ENCODE results near the gene CENPQ. TPM values are rescaled to one million over a fixed set of nuclear protein-coding genes. Genes with fewer than 3 reads are reported as not detected.

CENPQ gene
- total and polyA plus RNA-seq, 12 donors: 3.3 to 6.9 (median 4.8) TPM

- no peaks in the 10 kb centered on the region for H3K36me3 ChIP-seq
- no peak overlapping the region for H3K4me3 ChIP-seq
- 73 to 76% methylated on average over 8 of the region's 8 CpGs for WGBS, 2 donors
- H3K4me1 ChIP-seq: no peaks in the 10 kb centered on the region
- no peak for TF ChIP-seq CTCF (IDR thresholded peaks at IDR 0.05)
- intact Hi-C loops (cut with DNase I): no loop called here
- H3K9me3 ChIP-seq: no peaks in the 10 kb centered on the region
- H3K27ac ChIP-seq: no peak overlapping the region
- DNase-seq: no peak
- peaks cover 0 to 12% (median 0%) of the 10 kb centered on the region in 7 donors for H3K27me3 ChIP-seq
- no peak for ATAC-seq
Observed at GRCh38 chr6:49514571-49515484, 51.7 kb downstream of the CENPQ start.

- no peaks in the 10 kb centered on the region for H3K36me3 ChIP-seq
- no peak for ATAC-seq
- no peak for DNase-seq
- H3K27me3 ChIP-seq: peaks cover 0 to 18% (median 0%) of the 10 kb centered on the region in 7 donors
- H3K4me3 ChIP-seq: no peak overlapping the region
- intact Hi-C loops (cut with DNase I): no loop called here
- H3K27ac ChIP-seq: no peak overlapping the region
- H3K9me3 ChIP-seq: no peaks in the 10 kb centered on the region
- WGBS, 2 donors: 69 to 72% methylated on average over 10 of the region's 10 CpGs
- no peak for TF ChIP-seq CTCF (IDR thresholded peaks at IDR 0.05)
- H3K4me1 ChIP-seq: no peaks in the 10 kb centered on the region
Observed at GRCh38 chr6:49515485-49516146, 52.4 kb downstream of the CENPQ start.

GRCh38 chr6:49516147-49516505 lies 53.0 kb downstream of the CENPQ start:
- H3K27me3 ChIP-seq: peaks cover 0 to 18% (median 0%) of the 10 kb centered on the region in 7 donors
- TF ChIP-seq CTCF (IDR thresholded peaks at IDR 0.05): no peak
- WGBS, 2 donors: 81 to 88% methylated on average over 4 of the region's 4 CpGs
- ATAC-seq (no peak), DNase-seq (no peak)
- no peaks in the 10 kb centered on the region for H3K36me3 ChIP-seq
- no peak overlapping the region for H3K4me3 ChIP-seq
- H3K27ac ChIP-seq: no peak overlapping the region
- intact Hi-C loops (cut with DNase I): no loop called here
- no peaks in the 10 kb centered on the region for H3K4me1 ChIP-seq
- H3K9me3 ChIP-seq: no peaks in the 10 kb centered on the region

- Histone ChIP-seq H3K36me3 (no peaks in the 10 kb centered on the region), H3K9me3 (no peaks in the 10 kb centered on the region), H3K4me1 (no peaks in the 10 kb centered on the region), H3K4me3 (no peak overlapping the region), H3K27ac (no peak overlapping the region), H3K27me3 (peaks cover 0 to 14% (median 0%) of the 10 kb centered on the region in 7 donors)
- intact Hi-C loops (cut with DNase I): no loop called here
- WGBS, 2 donors: 85 to 86% methylated on average over 2 of the region's 2 CpGs
- DNase-seq (no peak), ATAC-seq (no peak)
- TF ChIP-seq CTCF (IDR thresholded peaks at IDR 0.05): no peak
Observed at GRCh38 chr6:49517919-49518318, 54.7 kb downstream of the CENPQ start.
